GM21367 (cell line): Measurements from ENCODE around the gene SACM1L.

Experiments used
- ATAC-seq: cut with Tn5 transposase; IDR thresholded peaks from one replicate; pipeline ENCODE4 v1.9.1; 2021; ENCODE audit not compliant: unreplicated experiment

SACM1L gene

GRCh38 chr3:45781841-45782240 lies 92.6 kb downstream of the SACM1L start:
- no peak for ATAC-seq

- no peak for ATAC-seq
These were observed 93.2 kb downstream of the SACM1L start for GRCh38 chr3:45782381-45782780.

- ATAC-seq: no peak
These were observed 94.5 kb downstream of the SACM1L start for GRCh38 chr3:45783667-45784066.

- no peak for ATAC-seq
These were observed 96.5 kb downstream of the SACM1L start for GRCh38 chr3:45785605-45786150.

GRCh38 chr3:45786801-45787495 lies 97.8 kb downstream of the SACM1L start:
- no peak for ATAC-seq

GRCh38 chr3:45787551-45787950 lies 98.4 kb downstream of the SACM1L start:
- no peak for ATAC-seq

GRCh38 chr3:45789235-45789812 lies 100.1 kb downstream of the SACM1L start:
- ATAC-seq: no peak

GRCh38 chr3:45790596-45790995 lies 101.4 kb downstream of the SACM1L start:
- ATAC-seq: no peak

GRCh38 chr3:45792036-45792435 lies 102.8 kb downstream of the SACM1L start:
- ATAC-seq: no peak

- ATAC-seq: no peak
These were observed 103.4 kb downstream of the SACM1L start for GRCh38 chr3:45792516-45793172.

- no peak for ATAC-seq
These were observed 104.4 kb downstream of the SACM1L start for GRCh38 chr3:45793482-45794176.

- ATAC-seq: no peak
These were observed 105.0 kb downstream of the SACM1L start for GRCh38 chr3:45794177-45794560.

- ATAC-seq: no peak
These were observed 105.5 kb downstream of the SACM1L start for GRCh38 chr3:45794660-45795059.
